ENCODE results near the gene TSPAN14. TPM values are rescaled to one million over a fixed set of nuclear protein-coding genes. Genes with fewer than 3 reads are reported as not detected.

The TSPAN14 gene
- total and polyA plus RNA-seq, 2 of the 13 experiments (the other 11 are each of a cell fraction or from before 2014, with no cell fraction given), result 24.1 to 80.6 TPM

- WGBS (ENCODE audit: low lambda C conversion rate), result 87% methylated on average over 3 of the region's 5 CpGs
- ATAC-seq (no peak), FAIRE-seq (no peak), DNase-seq (ENCODE audit: low spot score) (no peak)
- no peak overlapping the region for H3K4me3 ChIP-seq (replicated peaks in 1 of 3; ENCODE audit: insufficient read depth in 1 of 3, low read depth in 2 of 3, low read length in 3 of 3)
- intact Hi-C loops (cut with micrococcal nuclease; ENCODE audit: unreplicated experiment) (no loop called here), in situ Hi-C loops (cut with HindIII; ENCODE audit: extremely low pct_ligation_motif_present, low pct_unique_long_range_greater_than_20kb) (loop anchor here (25.0 kb wide), 1 partner anchor 253 kb away; no protein-coding TSS in a partner anchor)
- H3K9ac ChIP-seq (ENCODE audit: insufficient read depth, low read depth, low read length), result no peak overlapping the region
- no peak overlapping the region for H2AFZ ChIP-seq (ENCODE audit: low read length)
- H3K36me3 ChIP-seq (replicated peaks in 1 of 2; ENCODE audit: control insufficient read depth in 1 of 2, insufficient read depth in 2 of 2, low read length in 2 of 2), result peaks cover 59 to 93% of the 10 kb centered on the region in 2 experiments
- no peaks in the 10 kb centered on the region for H3K27me3 ChIP-seq (ENCODE audit: control insufficient read depth in 1 of 2, insufficient read depth in 2 of 2, low read length in 2 of 2)
- no peaks in the 10 kb centered on the region for H4K20me1 ChIP-seq (ENCODE audit: insufficient read depth, low read length)
- H3K79me2 ChIP-seq (ENCODE audit: insufficient read depth, low read length), result no peaks in the 10 kb centered on the region
- no peaks in the 10 kb centered on the region for H3K9me3 ChIP-seq (ENCODE audit: low read length)
- BruUV-seq (replicated peaks), result no TSS peak
- no peak overlapping the region for H3K27ac ChIP-seq (ENCODE audit: extremely low read length, insufficient read depth, low read length)
- CTCF ChIA-PET (ENCODE audit: low intra/inter-chr PET ratio, low total read pairs), result no interaction called here
- no peak overlapping the region for H3K4me2 ChIP-seq (ENCODE audit: low read depth, low read length)
- POLR2A ChIA-PET, result no interaction called here
- no peaks in the 10 kb centered on the region for H3K4me1 ChIP-seq (ENCODE audit: insufficient read depth, low read length)
- TF ChIP-seq GATAD2A (CRISPR knock-in tag; IDR thresholded peaks at IDR 0.05), result no peak
- no peak for TF ChIP-seq ETV5 (CRISPR knock-in tag; IDR thresholded peaks at IDR 0.05; ENCODE audit: borderline replicate concordance)
- TF ChIP-seq MBD4 (IDR thresholded peaks at IDR 0.05; ENCODE audit: borderline replicate concordance, low read length), result no peak
- no peak for TF ChIP-seq ZBTB46 (CRISPR knock-in tag; IDR thresholded peaks at IDR 0.05; ENCODE audit: borderline replicate concordance)
- TF ChIP-seq, protein P1, sequence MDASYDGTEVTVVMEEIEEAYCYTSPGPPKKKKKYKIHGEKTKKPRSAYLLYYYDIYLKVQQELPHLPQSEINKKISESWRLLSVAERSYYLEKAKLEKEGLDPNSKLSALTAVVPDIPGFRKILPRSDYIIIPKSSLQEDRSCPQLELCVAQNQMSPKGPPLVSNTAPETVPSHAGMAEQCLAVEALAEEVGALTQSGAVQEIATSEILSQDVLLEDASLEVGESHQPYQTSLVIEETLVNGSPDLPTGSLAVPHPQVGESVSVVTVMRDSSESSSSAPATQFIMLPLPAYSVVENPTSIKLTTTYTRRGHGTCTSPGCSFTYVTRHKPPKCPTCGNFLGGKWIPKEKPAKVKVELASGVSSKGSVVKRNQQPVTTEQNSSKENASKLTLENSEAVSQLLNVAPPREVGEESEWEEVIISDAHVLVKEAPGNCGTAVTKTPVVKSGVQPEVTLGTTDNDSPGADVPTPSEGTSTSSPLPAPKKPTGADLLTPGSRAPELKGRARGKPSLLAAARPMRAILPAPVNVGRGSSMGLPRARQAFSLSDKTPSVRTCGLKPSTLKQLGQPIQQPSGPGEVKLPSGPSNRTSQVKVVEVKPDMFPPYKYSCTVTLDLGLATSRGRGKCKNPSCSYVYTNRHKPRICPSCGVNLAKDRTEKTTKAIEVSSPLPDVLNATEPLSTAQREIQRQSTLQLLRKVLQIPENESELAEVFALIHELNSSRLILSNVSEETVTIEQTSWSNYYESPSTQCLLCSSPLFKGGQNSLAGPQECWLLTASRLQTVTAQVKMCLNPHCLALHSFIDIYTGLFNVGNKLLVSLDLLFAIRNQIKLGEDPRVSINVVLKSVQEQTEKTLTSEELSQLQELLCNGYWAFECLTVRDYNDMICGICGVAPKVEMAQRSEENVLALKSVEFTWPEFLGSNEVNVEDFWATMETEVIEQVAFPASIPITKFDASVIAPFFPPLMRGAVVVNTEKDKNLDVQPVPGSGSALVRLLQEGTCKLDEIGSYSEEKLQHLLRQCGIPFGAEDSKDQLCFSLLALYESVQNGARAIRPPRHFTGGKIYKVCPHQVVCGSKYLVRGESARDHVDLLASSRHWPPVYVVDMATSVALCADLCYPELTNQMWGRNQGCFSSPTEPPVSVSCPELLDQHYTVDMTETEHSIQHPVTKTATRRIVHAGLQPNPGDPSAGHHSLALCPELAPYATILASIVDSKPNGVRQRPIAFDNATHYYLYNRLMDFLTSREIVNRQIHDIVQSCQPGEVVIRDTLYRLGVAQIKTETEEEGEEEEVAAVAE (CRISPR knock-in tag; IDR thresholded peaks at IDR 0.05; ENCODE audit: borderline replicate concordance), result no peak
- no peak for TF ChIP-seq ZNF326 (CRISPR knock-in tag; IDR thresholded peaks at IDR 0.05; ENCODE audit: borderline replicate concordance)
- TF ChIP-seq ZNF567 (CRISPR knock-in tag; IDR thresholded peaks at IDR 0.05; ENCODE audit: borderline replicate concordance), result no peak
- TF ChIP-seq, protein P2, sequence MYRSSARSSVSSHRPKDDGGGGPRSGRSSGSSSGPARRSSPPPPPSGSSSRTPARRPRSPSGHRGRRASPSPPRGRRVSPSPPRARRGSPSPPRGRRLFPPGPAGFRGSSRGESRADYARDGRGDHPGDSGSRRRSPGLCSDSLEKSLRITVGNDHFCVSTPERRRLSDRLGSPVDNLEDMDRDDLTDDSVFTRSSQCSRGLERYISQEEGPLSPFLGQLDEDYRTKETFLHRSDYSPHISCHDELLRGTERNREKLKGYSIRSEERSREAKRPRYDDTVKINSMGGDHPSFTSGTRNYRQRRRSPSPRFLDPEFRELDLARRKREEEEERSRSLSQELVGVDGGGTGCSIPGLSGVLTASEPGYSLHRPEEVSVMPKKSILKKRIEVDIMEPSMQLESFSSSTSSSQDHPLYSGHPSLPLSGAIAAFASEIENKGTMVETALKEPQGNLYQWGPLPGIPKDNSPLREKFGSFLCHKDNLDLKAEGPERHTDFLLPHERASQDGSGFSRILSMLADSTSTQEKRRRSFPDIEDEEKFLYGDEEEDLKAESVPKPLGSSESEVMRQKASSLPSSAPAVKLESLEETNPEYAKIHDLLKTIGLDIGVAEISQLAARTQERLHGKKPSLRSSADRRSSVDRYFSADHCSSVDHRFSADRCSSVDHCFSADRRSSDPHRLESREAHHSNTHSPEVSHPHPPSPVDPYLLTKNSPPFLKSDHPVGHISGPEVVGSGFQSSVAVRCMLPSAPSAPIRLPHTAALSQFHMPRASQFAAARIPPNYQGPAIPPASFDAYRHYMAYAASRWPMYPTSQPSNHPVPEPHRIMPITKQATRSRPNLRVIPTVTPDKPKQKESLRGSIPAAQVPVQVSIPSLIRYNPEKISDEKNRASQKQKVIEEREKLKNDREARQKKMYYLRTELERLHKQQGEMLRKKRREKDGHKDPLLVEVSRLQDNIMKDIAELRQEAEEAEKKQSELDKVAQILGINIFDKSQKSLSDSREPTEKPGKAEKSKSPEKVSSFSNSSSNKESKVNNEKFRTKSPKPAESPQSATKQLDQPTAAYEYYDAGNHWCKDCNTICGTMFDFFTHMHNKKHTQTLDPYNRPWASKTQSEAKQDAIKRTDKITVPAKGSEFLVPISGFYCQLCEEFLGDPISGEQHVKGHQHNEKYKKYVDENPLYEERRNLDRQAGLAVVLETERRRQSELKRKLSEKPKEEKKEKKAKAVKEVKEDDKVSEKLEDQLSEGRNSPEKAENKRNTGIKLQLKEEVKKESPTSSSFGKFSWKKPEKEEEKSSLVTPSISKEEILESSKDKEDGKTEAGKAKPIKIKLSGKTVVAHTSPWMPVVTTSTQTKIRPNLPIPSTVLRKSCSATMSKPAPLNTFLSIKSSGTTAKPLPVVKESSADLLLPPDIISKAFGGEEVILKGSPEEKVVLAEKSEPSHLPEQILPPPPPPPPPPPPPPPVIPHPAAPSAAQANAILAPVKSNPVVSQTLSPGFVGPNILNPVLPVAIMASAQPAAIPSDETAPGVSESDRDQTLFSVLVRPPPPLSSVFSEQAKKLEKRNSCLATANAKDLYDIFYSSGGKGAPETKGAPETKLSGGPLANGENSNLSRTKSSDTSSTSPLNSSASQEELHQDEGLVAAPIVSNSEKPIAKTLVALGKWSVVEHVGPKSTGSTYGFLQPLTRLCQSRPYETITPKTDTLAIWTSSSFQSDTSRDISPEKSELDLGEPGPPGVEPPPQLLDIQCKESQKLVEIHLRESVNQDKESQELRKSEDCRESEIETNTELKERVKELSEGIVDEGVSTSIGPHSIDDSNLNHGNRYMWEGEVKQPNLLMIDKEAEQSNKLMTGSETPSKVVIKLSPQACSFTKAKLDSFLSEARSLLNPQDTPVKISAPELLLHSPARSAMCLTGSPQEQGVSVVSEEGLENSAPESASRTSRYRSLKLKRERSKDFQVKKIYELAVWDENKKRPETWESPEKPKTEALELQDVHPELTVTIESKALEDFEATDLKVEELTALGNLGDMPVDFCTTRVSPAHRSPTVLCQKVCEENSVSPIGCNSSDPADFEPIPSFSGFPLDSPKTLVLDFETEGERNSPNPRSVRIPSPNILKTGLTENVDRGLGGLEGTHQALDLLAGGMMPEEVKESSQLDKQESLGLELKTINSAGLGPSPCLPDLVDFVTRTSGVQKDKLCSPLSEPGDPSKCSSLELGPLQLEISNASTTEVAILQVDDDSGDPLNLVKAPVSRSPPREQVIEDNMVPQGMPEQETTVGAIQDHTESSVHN (CRISPR knock-in tag; IDR thresholded peaks at IDR 0.05), result no peak
- TF ChIP-seq BRF2 (CRISPR knock-in tag; IDR thresholded peaks at IDR 0.05), result no peak
Measured at GRCh38 chr10:80515511-80515910, 61.4 kb downstream of the TSPAN14 start.
